ENCODE results near the gene PRDM8. TPM values are rescaled to one million over a fixed set of nuclear protein-coding genes. Genes with fewer than 3 reads are reported as not detected.
"Not testable (repeated sequence)": the region's sequence is repeated elsewhere in the genome, so short reads cannot be mapped to it uniquely, and the experiment has no call there.

The PRDM8 gene
- 0.40 TPM for total RNA-seq

DNA sequence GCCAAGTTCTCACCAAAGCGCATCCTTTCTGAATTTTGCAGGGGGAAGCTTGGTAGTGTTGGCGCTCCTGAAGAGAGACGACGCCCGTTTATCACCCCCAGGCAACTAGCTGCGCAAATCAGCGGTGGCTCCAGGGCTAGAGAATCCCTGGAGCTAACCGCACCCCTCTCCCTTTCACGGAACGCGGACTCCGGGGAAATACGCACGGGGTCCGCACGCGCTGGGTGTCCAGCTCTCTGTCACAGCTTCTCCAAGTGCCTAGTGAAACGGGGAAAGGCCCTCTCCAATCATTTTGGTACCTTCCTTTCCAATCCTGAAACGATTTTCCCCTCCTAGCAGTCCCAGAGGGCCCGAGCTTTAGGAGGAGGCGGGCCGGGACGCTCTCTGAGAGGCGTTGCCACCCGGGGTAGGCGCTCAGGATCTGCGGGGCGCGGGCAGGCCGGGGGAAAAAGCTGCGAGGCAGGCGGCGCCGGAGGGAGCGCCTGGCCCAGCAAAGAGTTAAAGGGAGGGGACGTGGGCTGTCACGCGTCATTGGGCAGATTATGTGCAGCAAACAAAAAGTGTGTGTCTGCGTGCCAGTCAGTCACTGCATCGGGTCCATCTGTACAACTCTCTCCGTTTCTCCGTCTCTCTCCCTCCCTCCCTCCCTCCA is at the start of gene PRDM8:
Gene PRDM8, plus strand, starts transcription at position 582 of the 652 bp plus-strand sequence. CDS start 2,578 bp downstream, outside the sequence.
- ATAC-seq: peak; percentile 30

DNA sequence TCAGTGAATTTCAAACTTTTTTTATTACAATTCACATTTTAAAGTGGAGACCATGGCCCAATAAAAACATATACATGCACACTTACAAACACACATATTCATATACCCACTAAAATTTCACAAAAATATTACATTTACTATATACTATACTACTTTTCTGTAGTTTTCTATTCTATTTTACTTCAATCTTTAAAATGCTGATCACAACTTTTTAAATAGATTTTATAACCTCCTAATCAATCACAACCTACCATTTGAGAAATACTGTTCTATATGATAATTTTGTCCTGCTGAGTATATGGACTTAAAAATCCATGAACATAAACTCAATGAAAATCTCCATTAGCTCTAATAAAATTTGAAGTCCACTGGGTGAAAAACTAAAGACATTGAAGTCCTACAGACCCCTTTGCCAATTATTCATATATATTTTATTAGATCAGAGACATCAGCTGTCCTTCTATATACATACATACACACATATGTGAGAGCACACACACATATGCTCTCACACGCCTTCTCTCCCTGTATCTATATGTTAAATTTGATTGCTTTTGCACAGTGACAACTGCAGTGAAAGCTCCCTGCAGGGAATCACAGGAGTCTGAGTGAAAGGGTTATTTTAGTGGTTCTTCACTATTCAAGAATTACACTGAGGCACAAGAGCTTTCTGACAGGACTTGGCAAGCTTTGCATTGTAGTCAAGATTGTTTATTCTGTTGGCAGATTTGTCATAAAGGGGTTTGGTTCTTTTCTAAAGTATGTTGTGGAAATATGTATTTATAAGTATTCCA is 46.7 kb upstream of the PRDM8 start:
- ATAC-seq: no peak

DNA sequence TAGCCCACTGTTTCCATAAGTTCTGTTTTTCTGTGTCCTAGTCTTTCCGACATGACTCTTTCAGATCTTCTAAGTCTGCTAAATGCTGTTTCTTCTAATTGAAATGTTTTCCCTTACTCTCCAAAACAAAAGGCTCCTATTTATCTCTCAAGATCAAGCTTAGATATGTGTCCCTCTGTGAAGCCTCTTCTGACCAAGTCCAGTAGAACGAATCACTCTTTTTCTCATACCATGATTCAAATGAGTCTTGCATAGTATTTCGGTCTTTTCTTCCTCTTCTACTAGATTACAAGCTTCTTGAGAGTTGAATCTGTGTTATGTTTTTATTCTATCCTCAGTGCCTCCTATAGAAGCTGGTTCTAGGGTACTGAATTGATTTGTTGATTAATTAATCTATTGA is 45.3 kb upstream of the PRDM8 start:
- ATAC-seq: no peak

DNA sequence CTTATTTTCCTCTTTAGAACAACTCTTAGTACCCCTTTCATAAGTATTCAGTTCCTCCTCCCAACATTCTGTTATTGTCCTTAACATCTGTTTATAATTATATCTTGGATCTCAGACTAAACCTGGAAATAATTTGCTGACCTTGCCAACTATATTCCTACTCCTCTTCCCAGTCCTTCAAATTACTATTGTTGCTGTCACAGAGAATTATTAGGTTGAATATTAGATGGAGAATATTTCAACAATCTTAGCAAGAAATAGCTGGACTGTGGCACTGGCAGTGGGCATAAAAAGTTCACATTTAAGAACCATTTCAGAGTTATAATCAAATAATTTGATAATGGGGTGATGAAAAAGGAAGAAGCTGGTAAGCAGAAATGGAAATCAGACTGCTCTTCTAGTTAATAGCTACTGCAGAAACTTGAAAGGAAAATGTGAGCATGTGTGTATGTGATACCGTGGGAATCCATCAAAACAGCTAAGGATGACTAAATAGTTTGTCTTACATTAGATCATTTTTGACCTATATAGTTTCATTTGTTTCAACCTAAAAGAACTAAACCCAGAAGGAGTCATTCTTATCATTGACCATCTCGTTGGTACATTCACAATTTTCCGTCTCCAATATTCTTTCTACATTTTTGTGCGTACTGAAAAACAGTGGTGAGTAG is 43.3 kb upstream of the PRDM8 start:
- no peak for ATAC-seq

DNA sequence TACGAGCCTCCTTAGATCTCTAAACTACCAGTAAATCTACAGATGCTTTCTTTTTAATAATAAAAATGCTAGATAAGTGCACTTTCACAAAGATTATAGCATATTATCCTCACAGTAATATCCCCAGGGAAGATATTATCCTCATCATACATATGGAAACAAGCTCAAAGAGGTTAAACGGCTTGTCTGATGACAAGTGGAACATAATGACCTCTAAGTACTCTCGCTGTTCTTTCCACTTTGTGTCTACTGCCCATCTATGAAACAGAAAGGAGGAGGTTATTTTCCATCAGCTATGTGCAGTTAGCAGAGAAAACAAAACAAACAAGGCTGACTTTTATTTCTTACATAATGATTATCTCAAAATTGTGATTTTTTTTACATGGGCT is 42.8 kb upstream of the PRDM8 start:
- ATAC-seq: no peak

DNA sequence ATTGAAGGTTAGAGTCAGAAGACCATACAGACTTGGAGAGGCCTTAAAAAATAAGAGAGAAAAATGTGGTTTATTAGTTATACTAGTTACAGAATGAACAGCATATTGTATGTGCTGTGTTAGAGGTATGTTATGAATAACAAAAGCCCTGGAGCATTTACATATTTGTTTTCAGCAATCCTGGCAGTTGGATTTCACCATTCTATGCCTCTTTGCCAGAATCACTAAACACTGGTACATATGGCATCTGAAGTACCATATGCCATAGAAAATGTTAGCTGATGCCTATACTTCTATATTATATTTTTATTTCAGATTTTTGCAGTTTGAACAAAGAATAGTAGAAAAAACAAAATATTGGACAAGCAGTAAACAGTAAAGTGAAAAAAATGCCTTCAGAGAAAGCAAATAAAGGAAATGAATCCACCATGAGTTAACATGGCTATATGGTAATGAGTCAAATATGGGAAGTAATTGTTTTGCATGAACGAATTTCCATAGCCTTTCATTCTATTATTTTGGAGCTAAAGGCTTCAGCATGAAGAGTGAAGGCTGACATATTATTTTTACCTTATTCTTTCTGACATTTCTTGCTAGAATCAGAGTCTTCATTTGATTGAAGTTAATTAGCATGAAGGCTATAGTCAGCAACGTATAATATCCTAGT is 41.9 kb upstream of the PRDM8 start:
- ATAC-seq: no peak

GRCh38 chr4:80156410-80156809 is 40.9 kb upstream of the PRDM8 start:
- ATAC-seq: no peak

GRCh38 chr4:80161413-80162058 is 35.8 kb upstream of the PRDM8 start:
- ATAC-seq: no peak

DNA sequence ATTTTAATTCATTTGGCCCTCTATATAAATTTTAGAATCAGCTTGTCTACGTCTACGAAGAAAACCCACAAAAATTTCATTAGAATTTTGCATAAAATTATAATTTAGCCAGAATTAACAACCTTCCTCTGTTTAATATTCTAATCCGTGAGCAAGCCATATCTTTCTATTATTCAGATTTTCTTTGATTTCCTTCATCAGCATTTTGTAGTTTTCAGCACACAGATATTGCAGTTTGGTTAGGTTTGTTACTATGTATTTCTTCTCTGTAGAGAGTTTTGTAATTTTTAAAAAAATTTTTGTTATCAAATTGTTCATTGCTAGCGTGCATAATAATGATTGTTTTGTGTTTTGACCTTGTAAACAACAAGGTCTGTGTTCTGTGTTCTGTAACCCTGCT is 34.9 kb upstream of the PRDM8 start:
- no peak for ATAC-seq

GRCh38 chr4:80165855-80166254 is 31.4 kb upstream of the PRDM8 start:
- ATAC-seq: no peak

GRCh38 chr4:80171251-80171650 is 26.1 kb upstream of the PRDM8 start:
- ATAC-seq: no peak

- no peak for ATAC-seq
Measured at GRCh38 chr4:80171656-80172055, 25.6 kb upstream of the PRDM8 start.

DNA sequence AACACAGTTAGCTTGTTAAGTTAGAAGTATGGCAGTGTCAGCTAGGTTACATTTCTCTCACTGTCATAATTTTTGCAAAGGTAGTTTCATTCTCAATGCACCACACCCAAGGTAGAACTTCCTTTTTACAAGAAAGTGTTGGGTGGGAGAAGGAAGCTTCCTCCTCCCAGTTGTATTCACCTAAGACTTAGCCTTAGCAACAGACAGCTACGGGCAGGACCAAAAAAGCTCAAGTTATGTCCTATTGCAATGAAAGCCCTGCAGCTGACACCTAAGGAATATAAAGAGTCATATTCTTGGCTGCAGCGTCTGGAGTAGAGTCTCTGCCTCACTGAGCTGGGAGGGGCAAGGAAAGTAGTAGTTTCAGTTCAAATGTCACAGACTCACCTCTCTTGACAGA is 25.1 kb upstream of the PRDM8 start:
- peak; percentile 56 for ATAC-seq

- ATAC-seq: peak; percentile 64
Measured at GRCh38 chr4:80173401-80173800, 23.9 kb upstream of the PRDM8 start.

- ATAC-seq: no peak
Measured at GRCh38 chr4:80173841-80174240, 23.5 kb upstream of the PRDM8 start.

- ATAC-seq: not testable (repeated sequence)
Measured at GRCh38 chr4:80177793-80178192, 19.5 kb upstream of the PRDM8 start.

DNA sequence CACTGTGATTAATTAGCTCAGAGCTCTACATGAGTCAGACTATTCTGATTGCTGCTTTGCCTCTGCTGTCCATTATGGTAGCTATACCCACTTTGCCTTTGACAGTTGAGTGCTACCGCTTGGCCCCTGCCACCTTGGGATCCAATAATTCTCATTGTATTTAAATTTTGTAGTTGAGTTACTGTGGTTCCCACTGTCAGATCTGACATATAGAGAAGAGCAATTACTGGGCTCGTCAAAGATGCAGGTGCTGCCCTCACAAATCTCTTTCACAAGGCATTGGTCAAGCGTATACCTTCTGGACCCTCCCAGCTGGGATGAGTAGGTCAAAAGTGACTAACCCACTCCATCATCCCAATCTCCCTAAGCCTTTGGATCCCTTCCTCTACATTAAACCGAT is 18.3 kb upstream of the PRDM8 start:
- ATAC-seq: no peak

DNA sequence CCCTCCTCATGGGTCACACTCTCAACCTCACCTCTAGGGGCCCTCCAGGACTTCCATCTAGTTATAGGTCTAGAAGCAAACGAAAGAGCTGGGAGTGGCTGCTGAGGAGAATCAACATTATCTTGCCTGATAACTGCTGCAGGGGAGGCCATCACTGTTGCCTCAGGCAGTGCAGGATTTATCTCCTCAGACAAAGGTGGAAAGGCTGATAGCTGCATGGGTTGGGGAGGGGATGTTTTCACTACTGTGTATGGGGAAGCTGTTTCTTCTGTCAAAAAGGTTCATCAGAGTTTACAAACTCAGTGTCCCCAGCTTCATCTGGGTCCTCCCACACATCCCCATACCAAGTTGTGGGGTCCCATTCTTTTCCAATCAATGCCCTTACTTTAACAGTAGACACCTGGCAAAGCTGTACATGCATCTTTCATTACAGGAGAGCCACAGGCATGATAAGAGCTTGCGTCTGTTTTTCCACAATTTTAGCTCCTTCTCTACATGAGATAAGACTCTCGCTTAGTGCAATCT is 17.6 kb upstream of the PRDM8 start:
- no peak for ATAC-seq

DNA sequence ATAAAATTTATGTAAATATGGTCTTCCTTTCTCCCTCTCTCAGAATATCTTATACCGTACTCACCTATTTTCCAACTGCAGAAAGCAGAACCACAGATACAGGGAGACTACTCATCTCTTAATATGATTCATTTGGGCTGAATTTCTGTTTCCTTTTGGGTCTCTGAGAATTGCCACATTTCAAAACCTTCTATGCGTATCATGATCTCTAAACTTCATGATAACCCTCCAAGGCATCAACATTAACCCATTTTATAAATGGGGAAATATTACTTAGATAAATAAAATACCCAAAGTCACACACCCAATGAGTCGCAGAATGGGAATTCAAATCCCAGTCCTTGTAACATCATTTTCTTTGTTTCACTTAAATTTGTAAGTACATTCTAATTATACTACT is 16.6 kb upstream of the PRDM8 start:
- no peak for ATAC-seq

GRCh38 chr4:80182237-80182866 is 15.0 kb upstream of the PRDM8 start:
- no peak for ATAC-seq

GRCh38 chr4:80183250-80184052 is 13.9 kb upstream of the PRDM8 start:
- ATAC-seq: peak; percentile 51
